Ascending aorta (tissue), 2 donors: ENCODE measurements around the gene C14orf119. TPM values are rescaled to one million over a fixed set of nuclear protein-coding genes. Genes with fewer than 3 reads are reported as not detected.
A peak's percentile ranks its signal among the peaks of the same experiment; 100 is the strongest.

ENCODE experiments used
- DNase-seq, 2 donors: peaks; one replicate each; pipeline ENCODE4 v3.0.0-alpha.2; 2019; ENCODE audit warnings: low spot score in 2 of 2
- H3K27ac ChIP-seq, 2 donors: fragments of 200-600 bp; sonication (generic); one replicate each; pipeline ENCODE4 v1.5.1; 2016 to 2017; ENCODE audit warnings: mild to moderate bottlenecking in 1 of 2
- H3K27me3 ChIP-seq: fragments of 200-600 bp; sonication (generic); one replicate; pipeline ENCODE4 v1.5.1; 2017
- H3K36me3 ChIP-seq, 2 donors: fragments of 200-600 bp; sonication (generic); one replicate each; pipeline ENCODE4 v1.5.1; 2016
- H3K4me1 ChIP-seq, 2 donors: fragments of 200-600 bp; sonication (generic); one replicate each; pipeline ENCODE4 v1.5.1; 2016 to 2017; ENCODE audit warnings: mild to moderate bottlenecking in 1 of 2
- H3K4me3 ChIP-seq, 2 donors: fragments of 200-600 bp; sonication (generic); one replicate each; pipeline ENCODE4 v1.5.1; 2016 to 2017; ENCODE audit warnings: mild to moderate bottlenecking in 1 of 2
- H3K9me3 ChIP-seq, 2 donors: fragments of 200-600 bp; sonication (generic); one replicate each; pipeline ENCODE4 v1.5.1; 2016
- CTCF ChIP-seq, 3 experiments: fragments of 200-600 bp in 2 of 3; fragments of 450-650 bp in 1 of 3; sonication (generic) in 2 of 3; IDR thresholded peaks; one replicate each; pipeline ENCODE4 v1.5.1; 2016 to 2019; ENCODE audit warnings: antibody characterized with exemption in 3 of 3, mild to moderate bottlenecking in 1 of 3, moderate library complexity in 1 of 3
- intact Hi-C: fragments of 100-400 bp; cut with DNase I; formaldehyde crosslinking; loops from one replicate; pipeline ENCODE4 v1.15.1; 2023
- total RNA-seq: library from RNA; depleted of rRNA; stranded (reverse); fragments of >200 nt; gene quantifications from one replicate; pipeline ENCODE4 v1.1.0, GENCODE V29; 2016

C14orf119 gene
- total RNA-seq, 1 donor from 2014 or later: 2.2 TPM

- Histone ChIP-seq H3K4me1 (peaks cover 4 to 39% of the 10 kb centered on the region in 2 donors), H3K4me3 (no peak overlapping the region), H3K27me3 (no peaks in the 10 kb centered on the region), H3K9me3 (no peaks in the 10 kb centered on the region), H3K27ac (peak overlapping the region; percentile 63 to 64), H3K36me3 (peaks cover 26 to 44% of the 10 kb centered on the region in 2 donors)
- no peak for DNase-seq
- TF ChIP-seq CTCF (IDR thresholded peaks at IDR 0.05): no peak
- intact Hi-C loops: loop anchor here (1.0 to 5.0 kb wide), 3 partner anchors 11 to 39 kb away; partner anchors contain the start of gene SLC7A8
These were observed 47.5 kb downstream of the C14orf119 start for GRCh38 chr14:23142826-23143225.

- Histone ChIP-seq H3K4me3 (no peak overlapping the region), H3K36me3 (peaks cover 21 to 42% of the 10 kb centered on the region in 2 donors), H3K27ac (peak overlapping the region; percentile 42 to 64), H3K9me3 (no peaks in the 10 kb centered on the region), H3K27me3 (no peaks in the 10 kb centered on the region), H3K4me1 (peaks cover 4 to 40% of the 10 kb centered on the region in 2 donors)
- intact Hi-C loops: loop anchor here (2.0 to 5.0 kb wide), 2 partner anchors 19 to 38 kb away; partner anchors contain the start of gene SLC7A8
- TF ChIP-seq CTCF (IDR thresholded peaks at IDR 0.05): no peak
- no peak for DNase-seq
These were observed 48.6 kb downstream of the C14orf119 start for GRCh38 chr14:23143911-23144310.

GRCh38 chr14:23145794-23146350 lies 50.6 kb downstream of the C14orf119 start:
- Histone ChIP-seq H3K27ac (peak overlapping the region; percentile 51 to 70), H3K4me1 (peaks cover 4 to 40% of the 10 kb centered on the region in 2 donors), H3K36me3 (peaks cover 5 to 28% of the 10 kb centered on the region in 2 donors), H3K27me3 (no peaks in the 10 kb centered on the region), H3K4me3 (no peak overlapping the region), H3K9me3 (no peaks in the 10 kb centered on the region)
- no peak for TF ChIP-seq CTCF (IDR thresholded peaks at IDR 0.05)
- no peak for DNase-seq
- intact Hi-C loops: no loop called here

- no peak for TF ChIP-seq CTCF (IDR thresholded peaks at IDR 0.05)
- intact Hi-C loops: no loop called here
- Histone ChIP-seq H3K9me3 (no peaks in the 10 kb centered on the region), H3K4me3 (no peak overlapping the region), H3K27ac (peak overlapping the region; percentile 51 to 70), H3K4me1 (peaks cover 4 to 45% of the 10 kb centered on the region in 2 donors), H3K27me3 (no peaks in the 10 kb centered on the region), H3K36me3 (peaks cover 9 to 26% of the 10 kb centered on the region in 2 donors)
- DNase-seq: no peak
These were observed 51.1 kb downstream of the C14orf119 start for GRCh38 chr14:23146351-23146910.

- no peak overlapping the region for H3K4me3 ChIP-seq
- TF ChIP-seq CTCF (IDR thresholded peaks at IDR 0.05): no peak
- H3K4me1 ChIP-seq: peaks cover 4 to 51% of the 10 kb centered on the region in 2 donors
- intact Hi-C loops: no loop called here
- H3K27me3 ChIP-seq: no peaks in the 10 kb centered on the region
- no peaks in the 10 kb centered on the region for H3K9me3 ChIP-seq
- H3K27ac ChIP-seq: peak overlapping the region; percentile 51 to 70
- no peak for DNase-seq
- H3K36me3 ChIP-seq: peaks cover 9 to 26% of the 10 kb centered on the region in 2 donors
These were observed 51.7 kb downstream of the C14orf119 start for GRCh38 chr14:23146980-23147379.
